GM23248 (cell line): Measurements from ENCODE around the gene A2M.

Experiments
- EZH2 ChIP-seq: fragments of 200-600 bp; sonication (generic); IDR thresholded peaks from 2 replicates; pipeline ENCODE4 v1.6.1; 2018; ENCODE audit warnings: antibody characterized with exemption, mild to moderate bottlenecking; ENCODE audit not compliant: insufficient read depth, poor library complexity, severe bottlenecking
- EZH2phosphoT487 ChIP-seq: fragments of 200-600 bp; sonication (generic); IDR thresholded peaks from 2 replicates; pipeline ENCODE4 v1.6.1; 2018; ENCODE audit warnings: antibody characterized with exemption, moderate library complexity, mild to moderate bottlenecking, low read depth; ENCODE audit not compliant: insufficient read depth

- TF ChIP-seq EZH2 (no peak), EZH2phosphoT487 (no peak)
Measured at GRCh38 chr12:9081667-9082427, 33.9 kb downstream of the A2M start.
